ENCODE measurements around the gene COTL1. TPM values are rescaled to one million over a fixed set of nuclear protein-coding genes. Genes with fewer than 3 reads are reported as not detected.

COTL1 gene
- total RNA-seq, 2 experiments from 2014 or later, result 179 to 181 TPM

DNA sequence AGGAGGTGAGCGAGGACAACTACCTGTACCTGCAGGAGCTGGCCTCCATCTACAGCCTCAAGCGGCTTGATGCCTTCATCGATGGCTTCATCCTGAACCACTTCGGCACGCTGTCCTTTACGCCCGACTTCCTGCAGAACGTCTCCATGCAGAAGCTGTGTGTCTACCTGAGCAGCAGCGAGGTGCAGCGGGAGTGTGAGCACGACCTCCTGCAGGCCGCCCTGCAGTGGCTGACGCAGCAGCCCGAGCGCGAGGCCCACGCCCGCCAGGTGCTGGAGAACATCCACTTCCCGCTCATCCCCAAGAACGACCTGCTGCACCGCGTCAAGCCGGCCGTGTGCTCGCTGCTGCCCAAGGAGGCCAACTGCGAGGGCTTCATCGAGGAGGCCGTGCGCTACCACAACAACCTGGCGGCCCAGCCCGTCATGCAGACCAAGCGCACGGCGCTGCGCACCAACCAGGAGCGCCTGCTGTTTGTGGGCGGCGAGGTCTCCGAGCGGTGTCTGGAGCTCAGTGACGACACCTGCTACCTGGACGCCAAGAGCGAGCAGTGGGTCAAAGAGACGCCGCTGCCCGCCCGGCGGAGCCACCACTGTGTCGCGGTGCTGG, 39.5 kb upstream of the COTL1 start:
- peaks cover 93% of the 10 kb centered on the region for H3K36me3 Mint-ChIP-seq (ENCODE audit: low read depth)
- no peak overlapping the region for H3K27ac ChIP-seq (ENCODE audit: low read depth in 1 of 2, low read length in 2 of 2)
- intact Hi-C loops (cut with DNase I, micrococcal nuclease), result no loop called here
- H3K4me3 Mint-ChIP-seq, result no peak overlapping the region
- ATAC-seq (ENCODE audit: poor library complexity), result no peak
- ChIA-PET POLR2A (interaction anchor here (1.1 kb wide), 1 partner anchor 9 kb away, joined by 3 read pairs; the partner anchor contains the start of gene KLHL36), CTCF (interaction anchor here (1.0 kb wide), 1 partner anchor 69 kb away, joined by 3 read pairs; no protein-coding TSS in a partner anchor)
- TF ChIP-seq, protein P1, sequence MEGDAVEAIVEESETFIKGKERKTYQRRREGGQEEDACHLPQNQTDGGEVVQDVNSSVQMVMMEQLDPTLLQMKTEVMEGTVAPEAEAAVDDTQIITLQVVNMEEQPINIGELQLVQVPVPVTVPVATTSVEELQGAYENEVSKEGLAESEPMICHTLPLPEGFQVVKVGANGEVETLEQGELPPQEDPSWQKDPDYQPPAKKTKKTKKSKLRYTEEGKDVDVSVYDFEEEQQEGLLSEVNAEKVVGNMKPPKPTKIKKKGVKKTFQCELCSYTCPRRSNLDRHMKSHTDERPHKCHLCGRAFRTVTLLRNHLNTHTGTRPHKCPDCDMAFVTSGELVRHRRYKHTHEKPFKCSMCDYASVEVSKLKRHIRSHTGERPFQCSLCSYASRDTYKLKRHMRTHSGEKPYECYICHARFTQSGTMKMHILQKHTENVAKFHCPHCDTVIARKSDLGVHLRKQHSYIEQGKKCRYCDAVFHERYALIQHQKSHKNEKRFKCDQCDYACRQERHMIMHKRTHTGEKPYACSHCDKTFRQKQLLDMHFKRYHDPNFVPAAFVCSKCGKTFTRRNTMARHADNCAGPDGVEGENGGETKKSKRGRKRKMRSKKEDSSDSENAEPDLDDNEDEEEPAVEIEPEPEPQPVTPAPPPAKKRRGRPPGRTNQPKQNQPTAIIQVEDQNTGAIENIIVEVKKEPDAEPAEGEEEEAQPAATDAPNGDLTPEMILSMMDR (IDR thresholded peaks at IDR 0.05), result no peak
- peak overlapping the region; percentile 47 for H3K27ac Mint-ChIP-seq
- H3K9me3 Mint-ChIP-seq, result no peaks in the 10 kb centered on the region
- H3K27me3 ChIP-seq (ENCODE audit: control insufficient read depth in 1 of 2, insufficient read depth in 2 of 2, low read length in 2 of 2), result no peaks in the 10 kb centered on the region
- H3K36me3 ChIP-seq (ENCODE audit: insufficient read depth, low read length), result peaks cover 78% of the 10 kb centered on the region
- no peaks in the 10 kb centered on the region for H3K27me3 Mint-ChIP-seq
- peaks cover 61% of the 10 kb centered on the region for H3K4me1 ChIP-seq (ENCODE audit: insufficient read depth, low read length)
- no peak for DNase-seq
- no peak overlapping the region for H3K4me3 ChIP-seq (ENCODE audit: low read length)
- peaks cover 48% of the 10 kb centered on the region for H3K4me1 Mint-ChIP-seq (ENCODE audit: low read depth)
- H3K9me3 ChIP-seq (ENCODE audit: control insufficient read depth in 1 of 2, insufficient read depth in 1 of 2, low read length in 2 of 2), result peaks cover 0 to 5% of the 10 kb centered on the region in 2 experiments

DNA sequence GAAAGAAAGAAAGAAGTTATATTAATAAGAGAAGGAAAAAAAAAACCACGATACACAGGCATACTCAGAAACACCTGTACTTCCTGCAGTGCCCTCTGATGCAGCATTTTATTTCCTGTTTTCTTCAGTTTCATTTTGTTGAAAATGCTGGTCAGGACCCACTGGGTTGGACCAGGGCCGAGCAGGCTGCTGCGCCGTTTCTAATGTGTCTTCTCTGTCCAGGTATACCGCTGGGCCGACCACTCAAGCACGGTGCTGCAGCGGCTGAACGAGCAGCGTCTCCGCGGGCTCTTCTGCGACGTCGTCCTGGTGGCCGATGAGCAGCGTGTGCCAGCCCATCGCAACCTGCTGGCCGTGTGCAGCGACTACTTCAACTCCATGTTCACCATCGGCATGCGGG, 38.8 kb upstream of the COTL1 start:
- peaks cover 55% of the 10 kb centered on the region for H3K4me1 Mint-ChIP-seq (ENCODE audit: low read depth)
- CTCF ChIA-PET, result interaction anchor here (1.0 kb wide), 1 partner anchor 70 kb away, joined by 3 read pairs; no protein-coding TSS in a partner anchor
- no peak overlapping the region for H3K27ac ChIP-seq (ENCODE audit: low read depth in 1 of 2, low read length in 2 of 2)
- TF ChIP-seq, protein P1 (IDR thresholded peaks at IDR 0.05), result no peak
- peaks cover 0 to 5% of the 10 kb centered on the region in 2 experiments for H3K9me3 ChIP-seq (ENCODE audit: control insufficient read depth in 1 of 2, insufficient read depth in 1 of 2, low read length in 2 of 2)
- intact Hi-C loops (cut with DNase I, micrococcal nuclease), result no loop called here
- ATAC-seq (ENCODE audit: poor library complexity) (peak; percentile 28), DNase-seq (peak in 1 of 14 experiments; percentile 16)
- no peaks in the 10 kb centered on the region for H3K27me3 Mint-ChIP-seq
- H3K27ac Mint-ChIP-seq, result peak overlapping the region; percentile 47
- peak overlapping the region; percentile 20 for H3K4me3 Mint-ChIP-seq
- peaks cover 67% of the 10 kb centered on the region for H3K4me1 ChIP-seq (ENCODE audit: insufficient read depth, low read length)
- H3K4me3 ChIP-seq (ENCODE audit: low read length), result no peak overlapping the region
- no peaks in the 10 kb centered on the region for H3K9me3 Mint-ChIP-seq
- H3K36me3 Mint-ChIP-seq (ENCODE audit: low read depth), result peaks cover 93% of the 10 kb centered on the region
- peaks cover 75% of the 10 kb centered on the region for H3K36me3 ChIP-seq (ENCODE audit: insufficient read depth, low read length)
- H3K27me3 ChIP-seq (ENCODE audit: control insufficient read depth in 1 of 2, insufficient read depth in 2 of 2, low read length in 2 of 2), result no peaks in the 10 kb centered on the region
- POLR2A ChIA-PET, result interaction anchor here (1.1 to 1.4 kb wide), 2 partner anchors 9 to 13 kb away, joined by 3 to 4 read pairs; partner anchors contain the start of gene KLHL36

DNA sequence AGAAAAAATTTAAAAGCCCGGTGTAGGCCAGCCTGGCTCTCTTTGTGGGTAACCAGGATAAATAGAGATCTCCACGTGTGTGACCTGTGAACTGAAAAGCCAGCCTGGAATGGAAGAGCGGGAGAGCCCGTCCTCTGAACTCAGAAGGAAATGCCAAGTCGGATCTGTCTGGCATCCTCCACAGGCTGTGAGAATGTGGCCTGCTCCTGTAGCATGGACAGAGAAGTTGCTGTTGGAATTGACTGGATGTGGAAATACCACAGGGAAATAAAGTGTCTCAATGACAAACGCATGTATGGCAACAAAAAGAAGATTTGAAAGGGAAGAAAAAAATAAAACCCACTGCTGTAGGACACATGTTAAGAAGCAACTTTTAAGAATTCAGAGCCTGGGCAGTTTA, 37.1 kb upstream of the COTL1 start:
- peaks cover 69% of the 10 kb centered on the region for H3K36me3 ChIP-seq (ENCODE audit: insufficient read depth, low read length)
- ChIA-PET POLR2A (no interaction called here), CTCF (interaction anchor here (2.4 kb wide), 1 partner anchor 17 kb away, joined by 9 read pairs; no protein-coding TSS in a partner anchor)
- Mint-ChIP-seq H3K4me1 (ENCODE audit: low read depth) (peaks cover 71% of the 10 kb centered on the region), H3K9me3 (no peaks in the 10 kb centered on the region), H3K27me3 (no peaks in the 10 kb centered on the region), H3K27ac (peak overlapping the region; percentile 15), H3K4me3 (no peak overlapping the region), H3K36me3 (ENCODE audit: low read depth) (peaks cover 93% of the 10 kb centered on the region)
- peaks cover 0 to 5% of the 10 kb centered on the region in 2 experiments for H3K9me3 ChIP-seq (ENCODE audit: control insufficient read depth in 1 of 2, insufficient read depth in 1 of 2, low read length in 2 of 2)
- peaks cover 72% of the 10 kb centered on the region for H3K4me1 ChIP-seq (ENCODE audit: insufficient read depth, low read length)
- TF ChIP-seq, protein P1 (IDR thresholded peaks at IDR 0.05), result no peak
- no peak overlapping the region for H3K4me3 ChIP-seq (ENCODE audit: low read length)
- H3K27ac ChIP-seq (ENCODE audit: low read depth in 1 of 2, low read length in 2 of 2), result no peak overlapping the region
- ATAC-seq (ENCODE audit: poor library complexity), result no peak
- H3K27me3 ChIP-seq (ENCODE audit: control insufficient read depth in 1 of 2, insufficient read depth in 2 of 2, low read length in 2 of 2), result no peaks in the 10 kb centered on the region
- no peak for DNase-seq
- intact Hi-C loops (cut with DNase I, micrococcal nuclease), result no loop called here

Measured in CD4-positive, alpha-beta T cell (primary cell).